HG03103 (cell line): Measurements from ENCODE around the gene KRTAP4-6.
"Not testable (repeated sequence)": the region's sequence is repeated elsewhere in the genome, so short reads cannot be mapped to it uniquely, and the experiment has no call there.

ENCODE experiments used
- ATAC-seq: cut with Tn5 transposase; IDR thresholded peaks from one replicate; pipeline ENCODE4 v1.9.1; 2021; ENCODE audit warnings: low read depth; ENCODE audit not compliant: unreplicated experiment

KRTAP4-6 gene

GRCh38 chr17:41140360-41141131, at the start of gene KRTAP4-6:
Gene KRTAP4-6, minus strand, starts transcription at chr17:41140544. Its CDS starts 57 bp downstream, at chr17:41140487.
- no peak for ATAC-seq

- not testable (repeated sequence) for ATAC-seq
Measured at GRCh38 chr17:41189837-41190318, 49.5 kb upstream of the KRTAP4-6 start, which contains the start of gene KRTAP9-1. Gene KRTAP9-1, plus strand, starts transcription at chr17:41189887. Its CDS starts 0 bp downstream, at chr17:41189887.

GRCh38 chr17:41186872-41187271, 46.5 kb upstream of the KRTAP4-6 start:
- no peak for ATAC-seq

- no peak for ATAC-seq
Measured at GRCh38 chr17:41185001-41185400, 44.7 kb upstream of the KRTAP4-6 start.

- ATAC-seq: no peak
Measured at GRCh38 chr17:41184480-41184961, 44.2 kb upstream of the KRTAP4-6 start, which contains the start of gene KRTAP4-1. Gene KRTAP4-1, minus strand, starts transcription at chr17:41184911. Its CDS starts 57 bp downstream, at chr17:41184854.

GRCh38 chr17:41178843-41179616, 38.7 kb upstream of the KRTAP4-6 start:
- ATAC-seq: no peak

GRCh38 chr17:41178341-41178740, 38.0 kb upstream of the KRTAP4-6 start:
- no peak for ATAC-seq

GRCh38 chr17:41177727-41178271, 37.5 kb upstream of the KRTAP4-6 start, which contains the start of gene KRTAP4-2:
Gene KRTAP4-2, minus strand, starts transcription at chr17:41178221. Its CDS starts 57 bp downstream, at chr17:41178164.
- ATAC-seq: no peak

- ATAC-seq: no peak
Measured at GRCh38 chr17:41176744-41177387, 36.5 kb upstream of the KRTAP4-6 start.

- ATAC-seq: no peak
Measured at GRCh38 chr17:41171886-41172285, 31.5 kb upstream of the KRTAP4-6 start.

GRCh38 chr17:41168121-41168520, 27.8 kb upstream of the KRTAP4-6 start, which contains the start of gene KRTAP4-3:
Gene KRTAP4-3, minus strand, starts transcription at chr17:41168221. Its CDS starts 49 bp downstream, at chr17:41168172.
- no peak for ATAC-seq

- ATAC-seq: no peak
Measured at GRCh38 chr17:41167561-41167960, 27.2 kb upstream of the KRTAP4-6 start.

GRCh38 chr17:41163828-41164227, 23.5 kb upstream of the KRTAP4-6 start:
- no peak for ATAC-seq

GRCh38 chr17:41160648-41161047, 20.3 kb upstream of the KRTAP4-6 start, which contains the start of gene KRTAP4-4:
Gene KRTAP4-4, minus strand, starts transcription at chr17:41160748. Its CDS starts 57 bp downstream, at chr17:41160691.
- ATAC-seq: no peak

- ATAC-seq: not testable (repeated sequence)
Measured at GRCh38 chr17:41160190-41160589, 19.8 kb upstream of the KRTAP4-6 start.

- ATAC-seq: no peak
Measured at GRCh38 chr17:41153856-41154255, 13.5 kb upstream of the KRTAP4-6 start.

- ATAC-seq: no peak
Measured at GRCh38 chr17:41151525-41151924, 11.2 kb upstream of the KRTAP4-6 start.

- ATAC-seq: no peak
Measured at GRCh38 chr17:41150026-41150425, 9.7 kb upstream of the KRTAP4-6 start.

GRCh38 chr17:41149652-41149985, 9.3 kb upstream of the KRTAP4-6 start, which contains the start of gene KRTAP4-5:
Gene KRTAP4-5, minus strand, starts transcription at chr17:41149825. Its CDS starts 58 bp downstream, at chr17:41149767.
- no peak for ATAC-seq
